Osteocyte (in vitro differentiated cells): ENCODE results near the gene PGM2. TPM values are rescaled to one million over a fixed set of nuclear protein-coding genes. Genes with fewer than 3 reads are reported as not detected.

ENCODE experiments used
- DNase-seq: peaks from one replicate; pipeline ENCODE4 v3.0.0; 2021; ENCODE audit warnings: mixed read lengths; ENCODE audit not compliant: unreplicated experiment; ENCODE audit errors: extremely low spot score
- H3K27ac Mint-ChIP-seq: one replicate; pipeline ENCODE4 v1.8.0; 2021; ENCODE audit warnings: mild to moderate bottlenecking, mixed read lengths; ENCODE audit not compliant: unreplicated experiment
- H3K27me3 Mint-ChIP-seq: one replicate; pipeline ENCODE4 v1.8.0; 2021; ENCODE audit warnings: mixed read lengths; ENCODE audit not compliant: unreplicated experiment
- H3K36me3 Mint-ChIP-seq: one replicate; pipeline ENCODE4 v1.8.0; 2021; ENCODE audit warnings: mixed read lengths; ENCODE audit not compliant: unreplicated experiment
- H3K4me1 Mint-ChIP-seq: one replicate; pipeline ENCODE4 v1.8.0; 2021; ENCODE audit warnings: mixed read lengths; ENCODE audit not compliant: unreplicated experiment
- H3K4me3 Mint-ChIP-seq: one replicate; pipeline ENCODE4 v1.8.0; 2021; ENCODE audit warnings: mild to moderate bottlenecking, moderate library complexity, mixed read lengths; ENCODE audit not compliant: unreplicated experiment
- H3K9me3 Mint-ChIP-seq: one replicate; pipeline ENCODE4 v1.8.0; 2021; ENCODE audit warnings: mixed read lengths; ENCODE audit not compliant: unreplicated experiment
- total RNA-seq: library from RNA; stranded (reverse); gene quantifications from 2 replicates; pipeline ENCODE4 v1.2.1, GENCODE V29; 2021
- TF ChIP-seq, protein P1 (sequence below): fragments of 200-600 bp; sonication (generic); IDR thresholded peaks from 2 replicates; pipeline ENCODE4 v1.5.0; 2021; ENCODE audit warnings: antibody characterized with exemption, mild to moderate bottlenecking, moderate library complexity

The PGM2 gene
- total RNA-seq, 1 donor from 2014 or later: 19.8 TPM

DNA sequence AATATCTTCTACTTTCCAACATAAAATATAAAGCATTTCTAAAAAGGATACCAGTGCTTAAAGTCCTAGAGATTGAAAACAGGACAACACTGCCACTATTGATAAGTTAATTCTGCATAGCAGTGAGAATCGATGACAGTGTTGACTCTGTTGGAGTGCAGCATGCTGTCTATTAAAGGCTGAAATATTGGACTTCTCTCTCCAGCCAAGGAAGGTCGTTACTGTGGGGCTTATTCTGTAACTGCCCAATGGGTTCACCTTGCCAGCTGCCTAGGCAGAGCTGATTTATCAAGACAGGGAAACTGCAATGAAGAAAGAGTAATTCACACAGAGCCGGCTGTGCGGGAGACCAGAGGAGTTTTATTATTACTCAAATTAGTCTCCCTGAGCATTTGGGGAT, 37.7 kb upstream of the PGM2 start:
- Mint-ChIP-seq H3K36me3 (no peaks in the 10 kb centered on the region), H3K27ac (no peak overlapping the region), H3K4me1 (no peaks in the 10 kb centered on the region), H3K4me3 (no peak overlapping the region), H3K27me3 (peaks cover 48% of the 10 kb centered on the region), H3K9me3 (peaks cover 5% of the 10 kb centered on the region)
- TF ChIP-seq, protein P1, sequence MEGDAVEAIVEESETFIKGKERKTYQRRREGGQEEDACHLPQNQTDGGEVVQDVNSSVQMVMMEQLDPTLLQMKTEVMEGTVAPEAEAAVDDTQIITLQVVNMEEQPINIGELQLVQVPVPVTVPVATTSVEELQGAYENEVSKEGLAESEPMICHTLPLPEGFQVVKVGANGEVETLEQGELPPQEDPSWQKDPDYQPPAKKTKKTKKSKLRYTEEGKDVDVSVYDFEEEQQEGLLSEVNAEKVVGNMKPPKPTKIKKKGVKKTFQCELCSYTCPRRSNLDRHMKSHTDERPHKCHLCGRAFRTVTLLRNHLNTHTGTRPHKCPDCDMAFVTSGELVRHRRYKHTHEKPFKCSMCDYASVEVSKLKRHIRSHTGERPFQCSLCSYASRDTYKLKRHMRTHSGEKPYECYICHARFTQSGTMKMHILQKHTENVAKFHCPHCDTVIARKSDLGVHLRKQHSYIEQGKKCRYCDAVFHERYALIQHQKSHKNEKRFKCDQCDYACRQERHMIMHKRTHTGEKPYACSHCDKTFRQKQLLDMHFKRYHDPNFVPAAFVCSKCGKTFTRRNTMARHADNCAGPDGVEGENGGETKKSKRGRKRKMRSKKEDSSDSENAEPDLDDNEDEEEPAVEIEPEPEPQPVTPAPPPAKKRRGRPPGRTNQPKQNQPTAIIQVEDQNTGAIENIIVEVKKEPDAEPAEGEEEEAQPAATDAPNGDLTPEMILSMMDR: no peak
- DNase-seq: no peak

DNA sequence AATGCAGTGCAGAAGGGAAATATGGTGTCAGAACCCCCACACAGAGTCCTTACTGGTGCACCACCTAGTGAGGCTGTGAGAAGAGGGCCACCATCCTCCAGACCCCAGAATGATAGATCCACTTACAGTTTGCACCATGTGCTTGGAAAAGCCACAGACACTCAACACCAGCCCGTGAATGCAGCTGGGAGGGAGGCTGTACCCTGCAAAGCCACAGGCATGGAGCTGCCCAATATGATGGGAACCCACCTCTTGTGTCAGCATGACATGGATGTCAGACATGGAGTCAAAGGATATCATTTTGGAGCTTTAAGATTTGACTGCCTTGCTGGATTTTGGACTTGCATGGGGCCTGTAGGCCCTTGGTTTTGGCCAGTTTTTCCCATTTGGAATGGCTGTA, 34.2 kb upstream of the PGM2 start:
- Mint-ChIP-seq H3K27ac (no peak overlapping the region), H3K9me3 (peaks cover 5% of the 10 kb centered on the region), H3K4me1 (no peaks in the 10 kb centered on the region), H3K27me3 (peaks cover 37% of the 10 kb centered on the region), H3K4me3 (no peak overlapping the region), H3K36me3 (no peaks in the 10 kb centered on the region)
- TF ChIP-seq, protein P1: no peak
- no peak for DNase-seq

DNA sequence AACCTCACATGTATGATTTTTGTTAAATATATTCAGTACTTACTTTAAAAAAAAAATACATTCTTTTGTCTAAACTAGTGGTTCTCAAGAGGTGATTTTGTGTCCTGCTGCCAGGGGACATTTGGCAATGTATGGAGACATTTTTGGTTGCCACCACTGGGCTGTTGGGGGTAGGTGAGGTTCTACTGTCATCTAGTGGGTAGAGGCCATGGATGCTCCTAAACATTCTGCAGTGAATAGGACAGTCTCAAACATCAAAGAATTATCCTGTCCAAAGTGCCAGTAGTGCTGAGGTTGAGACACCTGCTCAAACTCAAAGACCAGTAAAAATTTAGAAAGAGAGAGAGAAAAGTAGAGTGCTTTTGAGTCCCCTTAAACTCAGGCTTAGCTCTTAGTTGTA, 32.9 kb upstream of the PGM2 start:
- TF ChIP-seq, protein P1: peak; percentile 49
- Mint-ChIP-seq H3K4me3 (no peak overlapping the region), H3K27me3 (peaks cover 29% of the 10 kb centered on the region), H3K9me3 (peaks cover 5% of the 10 kb centered on the region), H3K36me3 (no peaks in the 10 kb centered on the region), H3K4me1 (no peaks in the 10 kb centered on the region), H3K27ac (no peak overlapping the region)
- DNase-seq: no peak

DNA sequence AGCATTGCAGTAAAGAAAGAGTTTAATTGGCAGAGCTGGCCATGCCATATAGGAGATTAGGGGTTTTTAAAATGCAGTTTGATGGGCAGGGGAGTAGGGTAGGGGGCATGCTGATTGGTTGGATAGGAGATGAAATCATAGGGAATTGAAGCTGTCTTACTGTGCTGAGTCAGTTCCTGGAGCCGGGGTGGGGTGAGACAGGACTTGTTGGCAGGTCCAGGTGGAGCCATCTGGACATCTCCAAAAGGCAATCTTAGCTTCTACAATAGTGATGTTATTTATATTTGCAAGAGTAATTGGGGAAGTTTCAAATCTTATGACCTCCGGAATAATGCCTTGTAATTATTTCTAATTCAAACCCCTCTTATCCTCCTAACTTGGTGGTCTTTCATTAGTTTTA, 32.4 kb upstream of the PGM2 start:
- TF ChIP-seq, protein P1: no peak
- DNase-seq: no peak
- H3K4me1 Mint-ChIP-seq: no peaks in the 10 kb centered on the region
- no peak overlapping the region for H3K4me3 Mint-ChIP-seq
- no peaks in the 10 kb centered on the region for H3K36me3 Mint-ChIP-seq
- peaks cover 30% of the 10 kb centered on the region for H3K27me3 Mint-ChIP-seq
- H3K27ac Mint-ChIP-seq: no peak overlapping the region
- H3K9me3 Mint-ChIP-seq: peaks cover 5% of the 10 kb centered on the region

DNA sequence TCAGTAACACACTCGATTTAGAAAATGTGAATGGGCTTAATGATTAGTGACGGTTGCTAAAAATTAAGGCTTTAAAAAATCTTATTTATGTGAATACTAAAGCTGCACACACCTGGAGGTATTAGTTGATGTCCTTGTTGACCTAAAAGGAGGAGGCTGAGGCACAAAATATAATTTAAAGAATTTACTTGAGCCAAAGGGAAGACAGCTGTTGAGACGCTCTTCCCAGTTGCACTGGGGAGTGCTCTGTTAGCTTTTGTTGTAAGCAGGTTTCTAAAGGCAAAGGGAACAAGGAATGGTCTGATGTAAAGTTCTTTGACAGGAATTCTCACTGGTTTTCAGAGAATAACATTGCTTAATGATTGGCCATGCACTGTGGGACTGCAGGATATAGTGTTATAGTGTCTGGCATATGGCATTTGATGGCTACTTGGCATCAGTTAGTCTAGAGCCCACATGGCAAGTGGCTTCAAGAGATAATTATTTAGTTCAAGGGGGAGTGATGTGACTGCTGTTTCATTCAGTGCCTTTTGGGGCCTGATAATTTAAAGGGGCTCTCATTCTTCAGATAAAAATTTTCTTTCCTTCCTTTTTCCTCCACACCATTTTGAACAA, 30.8 kb upstream of the PGM2 start:
- H3K4me1 Mint-ChIP-seq: no peaks in the 10 kb centered on the region
- H3K9me3 Mint-ChIP-seq: peaks cover 5% of the 10 kb centered on the region
- no peak overlapping the region for H3K4me3 Mint-ChIP-seq
- H3K36me3 Mint-ChIP-seq: no peaks in the 10 kb centered on the region
- H3K27me3 Mint-ChIP-seq: peaks cover 30% of the 10 kb centered on the region
- no peak overlapping the region for H3K27ac Mint-ChIP-seq
- TF ChIP-seq, protein P1: no peak
- no peak for DNase-seq
